Amniotic epithelial cell (primary cell): ENCODE measurements around the gene GTF2F1.
"Not testable (repeated sequence)": the region's sequence is repeated elsewhere in the genome, so short reads cannot be mapped to it uniquely, and the experiment has no call there.

Experiments used
- DNase-seq: peaks from one replicate; pipeline ENCODE4 v3.0.0-alpha.2; 2010; ENCODE audit warnings: low read depth

Gene GTF2F1

DNA sequence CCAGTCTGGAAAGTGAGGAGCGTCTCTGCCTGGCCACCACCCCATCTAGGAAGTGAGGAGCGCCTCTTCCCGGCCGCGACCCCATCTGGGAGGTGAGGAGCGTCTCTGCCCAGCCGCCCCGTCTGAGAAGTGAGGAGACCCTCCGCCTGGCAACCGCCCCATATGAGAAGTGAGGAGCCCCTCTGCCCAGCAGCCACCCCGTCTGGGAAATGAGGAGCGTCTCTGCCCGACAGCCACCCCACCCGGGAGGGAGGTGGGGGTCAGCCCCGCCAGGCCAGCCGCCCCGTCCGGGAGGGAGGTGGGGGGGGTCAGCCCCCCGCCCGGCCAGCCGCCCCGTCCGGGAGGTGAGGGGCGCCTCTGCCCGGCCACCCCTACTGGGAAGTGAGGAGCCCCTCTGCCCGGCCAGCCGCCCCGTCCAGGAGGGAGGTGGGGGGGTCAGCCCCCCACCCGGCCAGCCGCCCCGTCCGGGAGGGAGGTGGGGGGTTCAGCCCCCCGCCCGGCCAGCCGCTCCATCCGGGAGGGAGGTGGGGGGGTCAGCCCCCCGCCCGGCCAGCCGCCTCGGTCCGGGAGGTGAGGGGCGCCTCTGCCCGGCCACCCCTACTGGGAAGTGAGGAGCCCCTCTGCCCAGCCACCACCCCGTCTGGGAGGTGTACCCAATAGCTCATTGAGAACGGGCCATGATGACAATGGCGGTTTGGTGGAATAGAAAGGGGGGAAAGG, 37.5 kb downstream of the GTF2F1 start:
- DNase-seq: not testable (repeated sequence)

DNA sequence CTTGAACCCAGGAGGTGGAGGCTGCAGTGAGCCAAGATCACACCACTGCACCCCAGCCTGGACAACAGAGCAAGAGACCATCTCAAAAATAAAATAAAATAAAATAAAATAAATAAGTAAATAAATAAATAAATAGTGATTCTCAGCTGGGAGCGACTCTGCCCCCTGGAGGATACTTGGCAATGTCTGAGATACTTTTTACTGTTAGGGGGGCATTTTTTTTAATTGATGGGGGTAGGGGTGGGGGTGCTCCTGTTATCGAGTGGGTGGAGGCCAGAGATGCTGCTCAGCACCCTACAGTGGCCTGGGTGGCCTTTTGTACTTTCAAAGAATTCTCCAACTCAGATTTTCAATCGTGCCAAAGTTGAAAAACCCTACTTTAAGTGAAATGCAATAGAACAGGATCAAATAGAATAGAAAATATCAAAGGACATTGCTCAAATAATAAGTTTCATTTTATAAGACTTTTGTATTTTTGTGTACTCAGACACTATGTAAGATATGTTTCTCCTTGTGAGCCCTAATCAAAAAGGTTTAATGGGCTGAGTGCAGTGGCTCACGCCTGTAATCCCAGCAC, 38.8 kb downstream of the GTF2F1 start:
- no peak for DNase-seq

DNA sequence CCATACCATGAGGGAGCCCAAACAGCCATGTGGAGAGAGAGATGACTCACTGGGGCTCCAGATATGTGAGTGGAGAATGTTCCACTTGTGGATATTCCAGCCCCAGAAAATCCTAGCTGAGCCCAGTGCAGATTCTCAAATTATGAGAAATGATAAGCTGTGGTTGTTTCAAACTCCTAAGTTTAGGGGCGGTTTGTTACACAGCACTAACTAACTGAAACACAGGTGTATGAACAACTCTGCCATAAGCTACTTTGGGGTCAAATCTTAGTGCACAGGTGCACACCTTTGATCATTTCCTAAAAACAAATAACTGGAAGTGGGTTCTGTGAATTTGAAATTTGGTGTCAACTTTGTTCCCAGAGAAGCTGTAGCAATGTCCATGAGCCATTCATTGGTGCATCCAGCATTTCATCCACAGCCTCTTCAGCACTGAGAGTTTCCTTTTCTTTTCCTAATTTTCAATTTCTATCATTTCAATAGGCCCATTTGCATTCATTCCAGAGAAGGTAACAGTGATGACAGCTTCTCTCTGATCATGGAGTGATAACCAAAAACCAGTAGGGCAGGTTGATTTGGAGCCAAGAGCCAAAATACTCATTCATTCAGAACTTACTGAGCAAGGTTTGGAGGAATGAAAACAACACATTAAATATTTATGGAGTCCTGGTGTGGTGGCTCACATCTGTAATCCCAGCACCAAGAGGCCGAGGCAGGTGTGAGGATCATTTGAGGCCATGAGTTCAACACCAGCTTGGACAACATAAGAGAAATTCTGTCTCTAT, 40.4 kb downstream of the GTF2F1 start:
- no peak for DNase-seq

DNA sequence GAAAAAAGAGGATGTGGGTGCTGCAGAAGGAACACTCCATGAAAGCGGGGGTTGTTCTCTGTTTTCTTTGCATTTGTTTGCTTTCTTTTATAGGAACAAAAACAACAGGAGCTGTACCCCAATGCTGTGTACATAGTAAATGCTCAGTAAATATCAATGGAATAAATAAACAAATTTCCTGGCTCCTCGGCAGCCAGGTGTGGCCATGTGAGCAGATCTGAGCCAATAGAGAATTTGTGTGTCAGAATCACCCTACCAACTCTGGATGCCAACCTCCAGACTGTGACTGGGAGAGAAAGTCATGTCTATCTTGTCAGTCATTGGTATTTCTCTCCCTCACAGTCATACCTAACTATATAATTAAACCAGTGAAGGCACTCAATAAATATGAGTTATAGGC, 42.3 kb downstream of the GTF2F1 start:
- no peak for DNase-seq

DNA sequence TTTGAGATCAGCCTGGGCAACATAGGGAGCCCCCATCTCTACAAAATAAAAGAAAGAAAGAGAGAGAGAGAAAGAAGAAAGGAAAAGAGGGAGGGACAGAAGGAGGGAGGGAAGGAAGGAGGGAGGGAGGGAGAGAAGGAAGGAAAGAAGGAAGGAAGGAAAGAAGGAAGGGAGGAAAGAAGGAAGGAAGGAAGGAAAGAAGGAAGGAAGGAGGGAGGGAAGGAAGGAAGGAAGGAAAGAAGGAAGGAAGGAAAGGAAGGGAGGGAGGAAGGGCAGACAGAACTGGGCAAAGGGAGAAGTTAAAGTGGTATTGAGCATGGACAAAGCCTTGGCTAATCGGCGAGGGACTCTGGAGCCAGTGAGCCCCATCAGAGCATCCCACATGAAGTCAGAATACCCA, 43.7 kb downstream of the GTF2F1 start:
- DNase-seq: not testable (repeated sequence)

DNA sequence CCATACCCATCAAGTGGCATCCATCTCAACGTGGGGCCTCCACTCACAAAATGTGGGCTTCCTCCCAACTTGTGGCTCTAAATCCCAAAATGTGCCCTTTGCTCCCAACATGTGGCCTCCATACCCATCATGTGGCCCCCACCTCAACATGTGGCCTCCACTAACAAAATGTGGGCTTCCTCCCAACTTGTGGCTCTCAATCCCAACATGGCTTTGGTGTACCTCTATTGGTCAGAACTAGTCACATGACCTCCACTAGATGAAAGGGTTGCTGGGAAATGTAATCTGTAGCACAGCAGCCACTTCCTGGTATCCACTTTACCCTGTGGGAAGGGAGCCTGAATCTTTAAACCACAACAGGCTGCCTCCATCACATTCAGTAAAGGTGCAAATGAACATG, 49.5 kb downstream of the GTF2F1 start:
- no peak for DNase-seq

DNA sequence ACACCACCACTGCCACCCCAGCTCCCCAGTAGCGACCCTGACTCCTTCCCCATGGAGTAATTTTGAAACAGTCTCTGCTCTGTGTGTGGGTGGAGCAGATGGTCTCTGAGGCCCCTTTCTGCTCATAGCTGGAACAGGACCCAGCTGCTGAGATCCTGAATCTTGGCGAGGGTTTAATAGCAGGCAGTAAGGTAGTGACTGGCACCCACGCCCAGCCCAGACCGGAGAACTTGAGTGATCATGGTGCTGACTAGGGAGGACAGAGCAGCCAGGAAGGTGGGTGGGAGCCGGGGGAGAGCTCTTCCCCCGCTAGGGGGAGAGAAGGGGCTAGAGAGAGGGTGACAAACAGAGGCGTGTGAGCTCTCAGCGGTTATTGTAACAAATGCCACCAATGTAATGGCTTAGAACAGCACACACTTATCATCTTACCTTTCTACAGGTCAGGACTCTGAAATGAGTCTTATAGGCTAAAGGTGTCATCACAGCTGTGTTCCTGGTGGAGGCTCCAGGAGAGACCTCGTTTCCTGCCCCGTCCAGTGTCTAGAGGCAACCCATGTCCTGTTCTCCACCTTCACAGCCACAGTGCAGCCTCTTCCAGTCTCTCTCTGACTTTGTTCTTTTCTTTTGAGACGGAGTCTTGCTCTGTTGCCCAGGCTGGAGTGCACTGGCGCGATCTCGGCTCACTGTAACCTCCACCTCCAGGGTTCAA, 52.3 kb downstream of the GTF2F1 start:
- DNase-seq: no peak

DNA sequence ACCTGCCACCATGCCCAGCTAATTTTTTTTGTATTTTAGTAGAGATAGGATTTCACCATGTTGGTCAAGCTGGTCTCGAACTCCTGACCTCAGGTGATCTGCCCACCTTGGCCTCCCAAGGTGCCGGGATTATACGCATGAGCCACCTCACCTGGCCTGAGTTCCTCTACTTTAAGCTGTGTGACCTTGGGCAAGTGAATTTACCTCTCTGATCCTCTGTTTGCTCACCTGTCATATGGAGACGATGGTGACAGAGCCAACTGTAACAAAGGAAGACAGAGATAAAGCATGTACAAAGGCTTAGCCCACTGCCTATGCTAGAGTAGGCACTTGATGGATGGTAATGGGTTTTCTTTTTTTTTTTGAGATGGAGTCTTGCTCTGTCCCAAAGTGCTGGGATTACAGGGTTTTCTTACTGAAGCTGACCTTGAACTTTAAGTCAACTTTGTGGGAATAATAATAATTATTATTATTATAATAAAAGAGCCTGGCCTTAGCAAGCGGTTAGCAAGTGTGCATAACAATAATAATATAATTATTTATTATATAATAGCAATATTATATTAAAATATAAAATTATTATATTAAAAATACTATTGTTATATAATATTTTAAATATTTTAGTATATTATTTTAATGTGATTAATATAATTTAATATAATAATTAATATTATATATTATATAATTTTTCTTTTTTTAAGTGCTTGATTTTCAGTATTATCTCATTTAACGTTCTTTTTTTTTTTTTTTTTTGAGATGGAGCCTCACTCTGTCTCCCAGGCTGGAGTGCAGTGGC, 58.3 kb downstream of the GTF2F1 start:
- DNase-seq: no peak

DNA sequence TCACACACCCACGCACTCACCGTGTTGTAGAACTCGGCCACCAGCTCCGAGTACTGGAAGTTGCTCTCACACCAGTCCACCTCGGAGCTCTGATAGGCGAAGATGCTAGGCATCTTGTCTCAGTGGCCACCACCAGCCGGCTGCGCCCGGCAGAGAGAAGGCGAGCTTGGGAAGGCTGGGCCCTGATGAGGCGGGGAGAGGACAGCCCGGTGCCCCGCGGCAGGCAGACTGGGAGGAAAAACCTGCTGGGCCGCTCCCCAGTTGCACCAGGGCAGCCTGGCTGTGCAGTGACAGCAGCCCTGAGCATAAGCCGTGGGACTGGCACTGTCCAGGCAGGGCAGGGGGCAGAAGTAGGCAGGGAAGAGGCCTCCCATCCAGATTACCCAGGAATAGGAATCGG, 59.5 kb downstream of the GTF2F1 start, which contains the start of gene ACER1:
ACER1 (minus strand) TSS at position 174 of the 400 bp plus-strand sequence; CDS start at position 113, 61 bp downstream.
- DNase-seq: no peak
